Right forelimb (tissue), 1 donor: Measurements from ENCODE around the gene TUT4.
A peak's percentile ranks its signal among the peaks of the same experiment; 100 is the strongest.

Experiments
- DNase-seq: peaks from one replicate; pipeline ENCODE4 v3.0.0-alpha.2; 2018

The TUT4 gene

DNA sequence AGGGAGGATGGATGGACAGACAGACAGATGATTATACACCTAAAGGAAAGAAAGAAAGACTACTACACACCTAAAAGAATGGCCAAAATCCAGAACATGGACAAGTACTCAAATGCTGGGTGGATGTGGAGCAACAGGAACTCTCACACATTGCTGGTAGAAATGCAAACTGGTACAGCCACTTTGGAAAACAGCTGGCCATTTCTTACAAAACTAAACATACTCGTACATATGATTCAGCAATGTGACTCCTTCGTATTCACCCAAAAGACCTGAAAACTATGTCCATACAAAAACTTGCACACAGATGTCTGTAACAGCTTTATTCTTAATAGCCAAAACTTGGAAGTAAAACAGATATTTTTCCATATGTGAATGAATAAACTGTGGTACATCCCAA, 97.2 kb downstream of the TUT4 start:
- DNase-seq: no peak

- no peak for DNase-seq
Observed at GRCh38 chr1:52454779-52455178, 98.1 kb downstream of the TUT4 start.

DNA sequence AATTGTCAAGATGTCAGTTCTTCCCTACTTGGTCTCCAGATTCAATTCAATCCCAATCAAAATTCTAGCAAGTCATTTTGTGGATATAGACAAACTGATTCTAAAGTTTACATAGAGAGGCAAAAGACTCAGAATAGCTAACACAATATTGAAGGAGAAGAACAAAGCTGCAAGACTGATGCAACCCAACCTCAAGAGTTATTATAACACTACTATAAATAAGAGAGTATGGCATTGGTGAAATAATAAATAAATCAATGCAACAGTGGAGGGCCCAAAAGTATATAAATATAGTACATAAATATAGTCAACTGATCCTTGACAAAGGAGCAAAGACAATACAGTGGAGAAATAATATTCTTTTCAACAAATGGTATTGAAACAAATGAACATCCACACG, 98.8 kb downstream of the TUT4 start:
- no peak for DNase-seq

DNA sequence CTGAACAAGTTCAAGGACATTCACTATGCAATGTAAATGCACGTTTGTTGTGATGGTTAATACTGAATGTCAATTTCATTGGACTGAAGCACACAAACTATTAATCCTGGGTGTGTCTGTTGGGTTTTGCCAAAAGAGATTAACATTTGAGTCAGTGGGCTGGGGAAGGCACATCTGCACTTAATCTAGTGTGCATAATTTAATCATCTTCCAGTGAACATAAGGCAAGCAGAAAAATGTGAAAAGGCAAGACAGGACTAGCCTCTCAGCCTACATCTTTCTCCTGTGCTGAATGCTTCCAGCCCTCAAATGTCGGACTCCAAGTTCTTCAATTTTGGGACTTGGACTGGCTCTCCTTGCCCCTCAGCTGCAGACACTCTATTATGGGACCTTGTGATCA, 108.4 kb downstream of the TUT4 start:
- DNase-seq: no peak

GRCh38 chr1:52439976-52440375, 112.9 kb downstream of the TUT4 start:
- no peak for DNase-seq

GRCh38 chr1:52436817-52437216, 116.1 kb downstream of the TUT4 start:
- DNase-seq: no peak

GRCh38 chr1:52435650-52436049, 117.2 kb downstream of the TUT4 start:
- DNase-seq: no peak

- no peak for DNase-seq
Observed at GRCh38 chr1:52435211-52435610, 117.7 kb downstream of the TUT4 start.

GRCh38 chr1:52432807-52433206, 120.1 kb downstream of the TUT4 start:
- no peak for DNase-seq

DNA sequence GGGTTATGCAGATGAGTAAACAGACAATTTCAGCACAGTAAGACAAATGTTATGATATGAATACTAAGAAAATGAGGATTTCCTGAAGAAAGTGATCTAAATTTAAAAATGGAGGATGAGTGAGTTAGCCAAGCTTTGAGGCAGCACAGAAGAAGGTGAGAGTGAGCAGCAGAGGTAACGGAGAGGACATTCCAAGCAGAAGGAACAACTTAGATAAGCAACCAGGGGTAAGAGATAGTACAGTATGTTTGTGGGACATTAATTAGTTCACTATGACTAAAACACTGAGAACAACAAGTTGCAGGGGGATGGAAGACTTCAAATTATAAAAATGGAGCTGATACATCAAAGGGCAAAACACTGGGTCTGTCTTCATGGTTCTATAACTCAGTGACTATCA, 125.7 kb downstream of the TUT4 start:
- no peak for DNase-seq

- no peak for DNase-seq
Observed at GRCh38 chr1:52426371-52426770, 126.5 kb downstream of the TUT4 start.

DNA sequence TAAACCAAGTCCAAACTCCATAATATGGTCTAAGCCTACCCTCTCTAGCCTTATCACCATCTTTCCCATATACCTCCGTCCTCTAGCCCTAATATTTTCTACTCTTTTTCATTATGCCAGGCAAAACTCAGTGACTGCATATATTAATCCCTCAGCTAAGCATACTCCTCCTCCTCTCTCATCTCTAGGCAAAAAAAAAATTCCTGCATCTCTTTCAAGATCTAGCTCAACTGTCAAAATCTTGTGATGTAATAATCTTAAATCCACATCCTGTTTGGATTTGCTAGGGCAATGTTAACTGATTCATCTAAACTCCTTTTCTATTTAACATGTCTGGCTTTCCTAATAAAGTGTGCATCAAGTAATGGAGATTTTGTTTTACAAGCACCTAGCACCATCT, 128.1 kb downstream of the TUT4 start:
- DNase-seq: no peak

DNA sequence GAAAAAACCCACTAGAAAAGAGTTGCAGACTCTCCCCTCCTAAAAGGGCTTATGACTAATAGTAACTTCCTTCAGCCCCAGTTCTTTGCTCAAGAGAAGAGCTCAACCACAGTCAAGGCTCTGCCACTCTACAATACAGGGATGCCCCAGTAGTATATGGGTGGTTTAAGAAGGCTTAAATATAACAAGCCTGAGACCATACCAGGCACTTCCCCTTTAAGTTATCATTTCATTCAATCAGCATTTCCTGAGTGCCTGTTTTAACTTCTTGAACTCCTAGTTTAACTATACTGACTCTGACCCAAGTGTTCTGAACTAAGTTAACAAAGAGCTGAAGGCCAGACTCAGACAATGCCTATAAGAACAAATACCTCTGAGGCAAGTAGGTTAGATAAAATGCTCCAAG, 128.7 kb downstream of the TUT4 start:
- DNase-seq: no peak

GRCh38 chr1:52423771-52424170, 129.1 kb downstream of the TUT4 start:
- no peak for DNase-seq

GRCh38 chr1:52423055-52423454, 129.8 kb downstream of the TUT4 start:
- DNase-seq: no peak

- no peak for DNase-seq
Observed at GRCh38 chr1:52420713-52421112, 132.2 kb downstream of the TUT4 start.

DNA sequence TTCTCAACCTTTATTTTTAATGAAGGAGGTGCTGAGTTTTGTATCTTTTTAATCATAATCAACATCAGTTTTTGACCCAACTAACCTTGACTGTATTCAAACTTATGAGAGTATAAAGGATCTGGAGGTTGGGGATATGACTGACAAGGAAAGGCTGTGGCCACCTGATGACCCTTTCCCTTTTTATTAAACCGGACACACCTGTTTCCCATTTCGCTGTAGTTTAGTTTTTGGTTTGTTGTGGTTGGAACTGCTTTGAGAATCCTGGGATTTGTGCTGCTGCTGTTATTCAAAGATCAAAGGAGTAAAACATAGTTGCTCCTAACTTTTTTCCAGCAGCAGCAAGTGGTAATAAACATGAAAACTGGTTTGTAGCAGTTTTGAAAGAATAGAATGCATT, 136.1 kb downstream of the TUT4 start:
- DNase-seq: no peak

- DNase-seq: no peak
Observed at GRCh38 chr1:52414942-52415341, 137.9 kb downstream of the TUT4 start.

DNA sequence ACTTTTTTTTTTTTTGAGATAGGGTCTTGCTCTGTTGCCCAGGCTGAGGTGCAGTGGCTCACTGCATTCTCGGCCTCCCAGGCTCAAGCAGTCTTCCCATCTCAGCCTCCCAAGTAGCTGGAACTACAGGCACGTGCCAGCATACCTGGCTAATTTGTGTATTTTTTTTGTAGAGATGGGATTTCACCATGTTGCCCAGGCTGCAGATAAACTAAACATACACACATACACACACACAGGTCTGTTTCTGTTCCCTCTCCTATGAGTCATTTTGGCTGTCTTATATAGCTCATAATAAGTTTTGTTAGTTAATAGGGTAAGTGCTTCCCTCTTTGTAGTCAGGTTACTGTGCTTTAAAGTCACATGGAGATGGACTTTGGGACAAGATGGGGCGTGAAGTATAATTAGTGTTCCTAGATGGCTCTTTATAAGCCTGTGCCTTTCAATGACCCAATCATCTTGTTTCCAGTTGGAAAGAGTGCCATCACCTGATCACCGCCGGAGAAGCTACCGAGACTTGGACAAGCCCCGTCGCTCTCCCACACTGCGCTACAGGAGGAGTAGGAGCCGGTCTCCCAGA, 139.4 kb downstream of the TUT4 start:
- DNase-seq: no peak

DNA sequence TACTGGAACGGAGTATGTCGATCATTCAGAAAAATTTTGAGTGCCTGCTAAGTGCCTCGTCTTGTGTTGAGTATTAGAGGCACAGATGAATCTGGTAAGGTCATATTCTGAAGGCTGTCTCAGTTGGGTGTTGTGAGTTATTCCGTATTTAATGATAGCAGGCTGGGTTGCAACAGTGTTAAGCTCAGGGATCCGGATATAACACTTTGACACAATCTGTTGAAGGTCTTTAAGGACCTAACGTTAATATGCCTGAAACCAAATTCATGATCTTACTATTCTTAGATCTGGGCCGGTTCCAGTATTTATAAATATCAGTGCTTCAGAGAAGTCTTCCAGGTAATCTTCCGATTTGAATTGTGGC, 147.9 kb downstream of the TUT4 start:
- DNase-seq: no peak

DNA sequence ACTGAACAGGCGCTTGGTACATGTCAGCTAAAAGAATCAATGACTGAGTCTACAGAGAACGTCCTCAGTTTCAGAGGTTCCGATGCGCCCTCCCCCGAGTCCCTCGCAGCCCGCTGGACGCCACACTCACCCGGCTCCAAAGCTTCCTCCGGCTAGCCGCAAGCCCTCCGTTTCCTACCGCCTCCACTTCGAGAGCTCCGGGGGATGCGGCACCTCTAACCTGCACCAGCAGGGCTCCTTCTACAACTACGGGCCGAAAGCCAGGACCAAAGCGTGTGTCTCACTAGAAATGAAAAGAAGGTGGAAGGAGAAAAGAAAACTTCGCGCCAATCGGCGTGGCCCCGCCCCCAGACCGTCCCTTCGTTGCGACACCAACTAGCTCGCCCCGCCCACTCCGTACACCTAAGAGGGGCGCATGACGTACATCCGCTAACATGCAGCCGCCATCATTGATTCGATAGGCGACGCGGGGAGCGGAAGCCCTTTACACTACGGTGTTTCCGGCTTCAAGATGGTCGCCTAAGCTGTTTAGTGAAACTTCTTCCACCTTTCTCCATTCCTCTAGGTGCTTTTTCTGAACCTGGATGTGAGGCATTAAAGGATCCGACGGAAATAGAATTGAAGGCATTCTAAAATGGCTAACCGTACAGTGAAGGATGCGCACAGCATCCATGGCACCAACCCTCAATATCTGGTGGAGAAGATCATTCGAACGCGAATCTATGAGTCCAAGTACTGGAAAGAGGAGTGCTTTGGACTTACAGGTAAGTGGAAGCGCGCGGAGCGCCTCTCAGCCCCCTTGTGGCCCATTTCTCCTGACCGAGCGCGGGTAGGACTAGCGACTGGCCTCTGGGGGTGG, 148.5 kb downstream of the TUT4 start, which contains the start of the genes ORC1 and PRPF38A:
ORC1 (minus strand) TSS at position 308 of the 859 bp plus-strand sequence. CDS start 2,200 bp downstream, outside the sequence.
PRPF38A (plus strand) TSS at position 487 of the 859 bp plus-strand sequence; CDS start at position 635, 148 bp downstream.
- peak; percentile 96 for DNase-seq

GRCh38 chr1:52403566-52404115, 149.3 kb downstream of the TUT4 start:
- peak; percentile 47 for DNase-seq

GRCh38 chr1:52402860-52403240, 150.0 kb downstream of the TUT4 start:
- no peak for DNase-seq

- DNase-seq: no peak
Observed at GRCh38 chr1:52400131-52400530, 152.8 kb downstream of the TUT4 start.
